Stomach smooth muscle (tissue), 2 donors: Measurements from ENCODE around the gene TAF8.

Experiments used
- H3K27ac ChIP-seq: one replicate; pipeline ENCODE4 v1.7.0; 2013; ENCODE audit warnings: mild to moderate bottlenecking, low read length, inconsistent platforms
- H3K27me3 ChIP-seq, 2 donors: one replicate each; pipeline ENCODE4 v1.7.0; 2013; ENCODE audit warnings: low read length in 2 of 2; ENCODE audit not compliant: insufficient read depth in 2 of 2, control insufficient read depth in 1 of 2
- H3K36me3 ChIP-seq, 2 donors: one replicate each; pipeline ENCODE4 v1.7.0; 2013; ENCODE audit warnings: low read length in 2 of 2; ENCODE audit not compliant: control insufficient read depth in 2 of 2, insufficient read depth in 2 of 2
- H3K4me1 ChIP-seq: one replicate; pipeline ENCODE4 v1.7.0; 2013; ENCODE audit warnings: low read length; ENCODE audit not compliant: control insufficient read depth, insufficient read depth
- H3K4me3 ChIP-seq, 2 donors: one replicate each; pipeline ENCODE4 v1.7.0; 2013; ENCODE audit warnings: low read length in 2 of 2
- H3K9ac ChIP-seq, 2 donors: one replicate each; pipeline ENCODE4 v1.7.0; 2013; ENCODE audit warnings: low read length in 2 of 2, mild to moderate bottlenecking in 1 of 2
- H3K9me3 ChIP-seq, 2 donors: one replicate each; pipeline ENCODE4 v1.7.0; 2013; ENCODE audit warnings: low read length in 2 of 2; ENCODE audit not compliant: control insufficient read depth in 2 of 2
- donor health status: healthy.
- donor health status: Pancreatic carcinoma.

The TAF8 gene

DNA sequence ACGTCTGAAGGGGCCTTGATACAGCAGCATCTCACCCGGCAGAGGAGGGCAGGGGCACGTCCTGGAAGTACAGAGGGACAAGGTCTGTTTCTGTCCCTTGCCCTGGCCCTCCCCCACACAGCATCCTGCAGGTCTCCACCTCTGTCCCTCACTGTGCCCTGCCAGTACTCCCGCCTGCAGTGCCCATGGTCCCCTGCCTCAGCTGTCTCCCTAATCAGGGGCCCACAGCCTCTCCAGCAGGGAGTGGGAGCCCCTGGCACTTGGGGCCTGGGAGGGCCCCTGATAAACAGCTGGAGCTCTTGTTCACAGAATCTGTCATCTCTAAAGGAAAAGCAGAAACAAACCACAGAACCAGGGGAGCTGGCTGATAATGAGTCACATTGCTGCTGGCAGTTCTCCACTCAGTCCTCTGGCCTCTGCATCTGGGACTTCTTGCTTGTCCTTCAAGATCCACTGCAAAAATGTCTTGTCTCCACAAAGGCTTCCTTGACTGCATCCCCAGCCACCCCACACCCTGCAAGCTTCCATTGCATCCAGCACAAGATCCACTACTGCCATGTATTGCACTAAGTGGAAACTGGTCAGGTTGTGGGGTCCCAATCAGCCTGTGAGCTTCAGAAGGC is 33.2 kb upstream of the TAF8 start:
- H3K27me3 ChIP-seq = no peaks in the 10 kb centered on the region
- H3K27ac ChIP-seq = no peak overlapping the region
- no peak overlapping the region for H3K9ac ChIP-seq
- no peaks in the 10 kb centered on the region for H3K36me3 ChIP-seq
- H3K4me3 ChIP-seq = no peak overlapping the region
- peaks cover 15% of the 10 kb centered on the region for H3K4me1 ChIP-seq
- no peaks in the 10 kb centered on the region for H3K9me3 ChIP-seq

DNA sequence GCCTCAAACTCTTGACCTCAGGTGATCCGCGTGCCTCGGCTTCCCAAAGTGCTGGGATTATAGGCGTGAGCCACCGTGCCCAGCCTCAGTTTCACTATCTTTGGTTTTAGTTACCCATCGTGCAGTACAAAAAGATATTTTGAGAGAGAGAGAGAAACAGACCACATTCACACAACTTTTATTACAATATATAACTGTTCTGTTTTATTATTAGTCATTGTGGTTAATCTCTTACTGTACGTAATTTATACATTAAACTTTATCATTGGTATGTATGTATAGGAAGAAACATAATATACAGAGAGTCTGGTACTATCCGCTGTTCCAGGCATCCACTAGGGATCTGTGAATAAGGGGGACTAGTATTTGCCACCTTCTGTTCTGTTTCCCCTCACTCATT is 29.4 kb upstream of the TAF8 start:
- Histone ChIP-seq H3K4me3 (no peak overlapping the region), H3K27ac (no peak overlapping the region), H3K9me3 (no peaks in the 10 kb centered on the region)

DNA sequence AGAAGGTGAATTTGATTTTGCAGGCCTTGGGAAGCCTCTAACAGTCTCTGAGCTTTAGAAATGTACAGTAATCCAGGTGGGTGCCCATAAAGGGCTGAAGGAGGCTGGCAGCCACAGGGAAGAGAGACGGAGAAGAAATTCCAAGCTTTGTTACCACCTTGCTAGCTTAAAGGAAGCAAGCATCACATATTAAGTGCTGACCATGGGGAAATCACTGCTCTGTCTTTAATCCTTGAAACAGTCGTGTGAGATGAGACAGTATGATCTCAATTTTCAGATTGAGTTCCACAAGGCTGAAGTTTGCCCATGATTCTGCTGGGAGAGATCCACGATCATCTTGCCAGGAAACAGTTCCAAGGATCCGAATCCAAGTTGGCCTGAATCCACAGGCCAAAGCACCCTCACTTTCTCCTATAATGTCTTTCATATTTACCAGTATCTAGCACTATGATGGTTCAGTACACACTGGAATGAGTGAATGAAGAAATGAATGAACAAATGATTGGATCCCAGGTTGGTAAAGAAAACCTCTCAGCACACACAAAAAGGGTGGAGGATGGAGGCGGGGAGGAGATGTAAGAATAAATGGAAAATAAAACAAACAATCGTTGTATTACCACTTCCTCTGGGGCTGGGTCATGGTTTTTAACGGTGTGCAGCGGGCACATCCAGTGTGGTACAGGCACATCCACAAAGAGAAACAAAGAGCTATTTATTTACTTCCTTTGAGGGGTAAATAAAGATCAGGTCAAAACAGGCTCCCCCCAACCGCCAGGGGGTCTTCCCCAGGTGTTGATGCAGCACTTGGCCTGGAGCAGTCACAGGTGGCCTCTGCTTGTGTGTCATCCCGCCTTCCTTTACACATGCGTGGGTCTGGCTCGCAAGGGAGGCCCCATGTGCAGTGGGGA is 28.2 kb upstream of the TAF8 start:
- Histone ChIP-seq H3K4me1 (peaks cover 21% of the 10 kb centered on the region), H3K36me3 (no peaks in the 10 kb centered on the region), H3K4me3 (no peak overlapping the region), H3K27me3 (no peaks in the 10 kb centered on the region), H3K9ac (peak overlapping the region in 1 of 2 donors; percentile 60), H3K9me3 (no peaks in the 10 kb centered on the region), H3K27ac (peak overlapping the region; percentile 37)

More for the DNA sequence above, 29.4 kb upstream of the TAF8 start:
- no peak overlapping the region for H3K9ac ChIP-seq
- no peaks in the 10 kb centered on the region for H3K36me3 ChIP-seq
- peaks cover 21% of the 10 kb centered on the region for H3K4me1 ChIP-seq
- H3K27me3 ChIP-seq = no peaks in the 10 kb centered on the region

DNA sequence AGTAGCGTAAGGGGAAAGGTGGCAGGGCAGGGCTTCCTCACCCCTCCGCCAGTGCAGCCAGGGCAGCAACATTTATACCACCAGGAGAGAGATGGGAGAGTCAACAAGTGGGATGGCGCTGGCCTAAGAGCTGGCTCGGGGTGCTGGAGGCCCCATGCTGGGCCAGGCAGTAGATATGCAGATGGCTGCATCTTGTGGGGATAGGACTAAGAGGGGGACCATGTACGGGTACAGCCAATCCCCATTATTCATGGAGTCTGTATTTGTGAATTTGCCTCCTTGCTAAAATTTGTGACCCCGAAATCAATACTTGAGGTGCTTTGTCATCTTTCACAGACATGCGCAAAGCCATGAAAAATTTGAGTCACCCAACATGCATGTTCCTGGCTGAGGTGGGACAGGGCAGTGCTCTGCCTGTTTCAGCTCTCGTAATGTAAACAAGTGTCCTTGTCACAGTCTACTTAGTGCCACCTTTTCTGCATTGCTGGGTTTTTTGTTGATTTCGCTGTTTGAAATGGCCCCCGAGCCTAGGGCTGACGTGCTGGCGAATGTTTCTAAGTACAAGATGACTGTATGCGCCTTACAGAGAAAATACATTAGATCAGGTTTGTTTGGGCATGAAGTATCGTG is 27.5 kb upstream of the TAF8 start:
- H3K9ac ChIP-seq = no peak overlapping the region
- no peak overlapping the region for H3K4me3 ChIP-seq
- H3K36me3 ChIP-seq = no peaks in the 10 kb centered on the region
- H3K27ac ChIP-seq = no peak overlapping the region
- no peaks in the 10 kb centered on the region for H3K27me3 ChIP-seq
- H3K4me1 ChIP-seq = peaks cover 17% of the 10 kb centered on the region
- H3K9me3 ChIP-seq = no peaks in the 10 kb centered on the region

DNA sequence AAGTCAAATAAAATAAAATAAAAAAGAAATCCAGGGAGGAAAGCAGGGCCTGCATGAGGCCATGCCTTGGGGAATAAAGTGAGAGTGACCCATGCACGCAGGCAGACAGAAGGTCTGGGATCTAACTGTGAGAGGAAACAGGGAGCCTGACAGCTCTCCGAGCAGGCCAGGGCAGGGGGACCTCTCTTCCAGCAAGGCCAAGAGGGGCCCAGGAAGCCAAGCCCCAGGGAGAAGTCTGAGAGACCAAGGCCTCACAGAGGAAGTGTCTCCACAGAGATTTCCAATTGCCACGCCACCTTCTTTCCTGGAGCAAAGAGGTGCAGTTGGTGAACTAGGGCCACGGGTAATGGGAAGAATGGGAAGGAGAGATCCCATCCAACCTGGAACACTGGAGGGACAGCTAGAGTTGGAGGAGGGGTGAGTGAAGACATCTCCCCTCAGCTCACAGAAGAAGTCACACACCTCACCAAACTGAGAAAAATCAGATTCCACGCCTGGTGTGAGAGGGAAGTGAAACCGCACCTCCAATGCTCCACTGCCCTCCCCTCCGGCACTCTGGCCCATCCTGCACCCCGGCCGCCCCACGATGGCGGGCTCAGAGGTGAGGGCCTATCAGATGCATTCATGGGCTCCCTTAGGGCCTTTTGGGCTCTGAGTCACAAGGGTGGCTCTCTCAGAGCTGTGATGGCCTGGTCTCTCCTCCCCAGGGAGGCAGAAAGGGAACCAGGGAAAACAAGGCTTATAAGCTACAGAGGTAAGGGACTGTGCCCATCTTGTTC is 25.1 kb upstream of the TAF8 start:
- no peak overlapping the region for H3K4me3 ChIP-seq
- H3K27ac ChIP-seq = no peak overlapping the region
- peaks cover 0 to 3% of the 10 kb centered on the region in 2 donors for H3K36me3 ChIP-seq
- no peak overlapping the region for H3K9ac ChIP-seq
- H3K4me1 ChIP-seq = peaks cover 22% of the 10 kb centered on the region
- no peaks in the 10 kb centered on the region for H3K9me3 ChIP-seq
- no peaks in the 10 kb centered on the region for H3K27me3 ChIP-seq

DNA sequence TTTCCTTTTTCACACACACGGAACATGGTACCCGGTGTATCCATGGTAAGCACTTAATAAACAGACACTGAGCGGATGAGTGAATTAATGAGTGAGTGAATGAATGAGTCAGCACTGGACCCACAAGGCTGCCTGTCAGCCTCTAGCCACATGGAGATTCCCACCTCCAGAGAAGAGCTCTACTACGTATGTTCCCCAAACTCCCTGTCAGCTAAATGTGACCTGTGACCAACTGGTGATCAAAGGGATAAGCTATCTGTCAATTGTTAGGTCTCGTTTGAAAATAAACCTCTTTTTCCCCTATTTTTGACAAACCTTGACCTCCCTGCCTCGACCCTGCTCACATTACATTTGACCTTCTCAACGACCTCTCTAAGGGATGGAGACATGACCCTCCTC is 24.5 kb upstream of the TAF8 start:
- H3K4me3 ChIP-seq = no peak overlapping the region
- H3K36me3 ChIP-seq = peaks cover 0 to 3% of the 10 kb centered on the region in 2 donors
- no peaks in the 10 kb centered on the region for H3K9me3 ChIP-seq
- H3K4me1 ChIP-seq = peaks cover 26% of the 10 kb centered on the region
- H3K9ac ChIP-seq = no peak overlapping the region
- H3K27me3 ChIP-seq = no peaks in the 10 kb centered on the region
- no peak overlapping the region for H3K27ac ChIP-seq

DNA sequence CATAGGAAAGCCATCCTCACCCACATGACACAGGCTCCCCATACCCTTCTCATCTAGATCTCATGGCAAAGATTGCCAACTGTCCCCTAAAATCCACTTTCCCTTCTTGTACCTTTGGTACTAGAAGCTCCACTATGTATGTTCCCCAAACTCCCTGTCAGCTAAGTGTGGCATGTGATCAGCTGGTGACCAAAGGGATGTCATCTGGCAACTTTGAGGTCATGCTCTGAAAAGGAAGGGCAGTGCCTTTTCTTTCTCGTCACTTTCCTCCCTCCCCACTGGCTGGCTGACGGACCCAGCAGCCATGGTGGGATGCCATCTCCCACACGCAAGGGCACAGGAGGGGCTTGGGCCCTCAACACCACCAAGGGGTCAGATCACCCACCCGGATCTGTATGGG is 23.8 kb upstream of the TAF8 start:
- Histone ChIP-seq H3K4me1 (peaks cover 25% of the 10 kb centered on the region), H3K4me3 (no peak overlapping the region), H3K27me3 (no peaks in the 10 kb centered on the region)

DNA sequence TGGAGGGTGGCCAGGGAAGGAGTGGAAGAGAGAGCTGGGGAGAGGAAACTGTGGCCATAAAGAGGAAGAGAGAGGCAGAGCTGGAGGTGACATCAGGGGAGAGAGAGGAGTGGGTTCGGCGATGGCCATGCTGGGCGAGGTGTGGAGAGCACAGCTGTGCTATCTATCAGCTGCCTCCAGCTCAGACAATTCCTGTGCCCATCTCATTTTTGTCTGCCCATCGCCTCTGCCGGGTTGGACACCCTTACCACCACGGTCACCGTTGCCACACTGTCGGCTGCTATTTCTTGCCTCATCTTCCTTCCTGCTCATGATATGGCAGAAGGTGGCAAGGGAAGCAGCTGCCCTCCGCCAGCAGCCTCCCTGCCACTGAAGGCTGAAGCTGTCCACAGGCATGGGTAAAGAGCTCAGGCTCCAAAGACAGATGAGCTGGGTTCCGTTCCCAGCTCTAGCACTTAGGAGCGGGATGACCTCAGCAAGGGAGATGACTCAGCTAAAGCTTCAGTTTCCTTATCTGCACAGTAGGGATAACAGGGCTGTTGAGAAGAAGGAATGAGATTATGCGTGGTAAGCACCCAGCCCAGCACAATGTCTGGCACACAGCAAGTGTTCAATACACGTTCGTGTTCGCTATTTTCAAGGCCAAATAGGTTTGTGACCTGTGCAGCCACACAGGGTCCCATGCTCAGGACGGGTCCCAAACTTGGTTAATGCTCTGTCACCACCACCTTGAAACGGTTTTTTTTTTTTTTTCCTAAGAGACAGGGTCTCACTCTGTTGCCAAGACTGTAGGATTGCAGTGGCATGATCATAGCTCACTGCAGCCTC is 21.9 kb upstream of the TAF8 start:
- H3K27ac ChIP-seq = no peak overlapping the region
- H3K4me3 ChIP-seq = no peak overlapping the region

More for the DNA sequence above, 23.8 kb upstream of the TAF8 start:
- no peak overlapping the region for H3K27ac ChIP-seq
- no peak overlapping the region for H3K9ac ChIP-seq
- peaks cover 0 to 3% of the 10 kb centered on the region in 2 donors for H3K36me3 ChIP-seq
- H3K9me3 ChIP-seq = no peaks in the 10 kb centered on the region

DNA sequence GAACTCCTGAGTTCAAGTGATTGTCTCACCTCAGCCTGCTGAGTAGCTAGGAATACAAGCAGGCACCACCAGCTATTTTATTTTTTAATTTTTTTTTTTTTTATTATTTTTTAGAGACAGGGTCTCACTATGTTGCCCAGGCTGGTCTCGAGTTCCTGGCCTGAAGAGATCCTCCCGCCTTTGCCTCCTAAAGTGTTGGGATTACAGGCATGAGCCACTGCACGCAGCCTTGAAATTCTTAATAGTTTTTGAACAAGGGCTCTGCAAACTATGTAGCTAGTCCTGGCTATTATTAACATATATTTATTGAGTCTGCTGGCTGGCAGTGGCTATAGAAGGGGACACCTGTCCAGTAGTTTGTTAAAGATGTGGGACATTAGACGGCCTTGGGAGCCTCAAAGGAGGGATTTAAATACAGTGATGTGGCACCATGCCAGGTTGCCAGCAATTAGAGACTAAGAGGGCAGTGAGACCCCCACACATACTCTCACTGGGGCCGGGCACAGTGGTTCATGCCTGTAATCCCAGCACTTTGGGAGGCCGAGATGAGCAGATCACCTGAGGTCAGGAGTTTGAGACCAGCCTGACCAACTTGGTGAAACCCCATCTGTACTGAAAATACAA is 21.1 kb upstream of the TAF8 start:
- Histone ChIP-seq H3K27ac (no peak overlapping the region), H3K9me3 (no peaks in the 10 kb centered on the region)

More for the DNA sequence above, 21.9 kb upstream of the TAF8 start:
- Histone ChIP-seq H3K9ac (no peak overlapping the region), H3K36me3 (peaks cover 0 to 3% of the 10 kb centered on the region in 2 donors), H3K9me3 (no peaks in the 10 kb centered on the region), H3K4me1 (peaks cover 13% of the 10 kb centered on the region), H3K27me3 (no peaks in the 10 kb centered on the region)

More for the DNA sequence above, 21.1 kb upstream of the TAF8 start:
- Histone ChIP-seq H3K4me1 (peaks cover 13% of the 10 kb centered on the region), H3K36me3 (peaks cover 0 to 3% of the 10 kb centered on the region in 2 donors), H3K9ac (no peak overlapping the region), H3K4me3 (no peak overlapping the region), H3K27me3 (no peaks in the 10 kb centered on the region)
